LHCN-M2 (cell line): ENCODE data around the gene INSM2. TPM values are rescaled to one million over a fixed set of nuclear protein-coding genes. Genes with fewer than 3 reads are reported as not detected.

Experiments
- DNase-seq: peaks from one replicate; pipeline ENCODE4 v3.0.0-alpha.2; 2012; ENCODE audit warnings: low read depth
- total RNA-seq: library from RNA; depleted of rRNA; stranded (reverse); fragments of >200 nt; gene quantifications from 2 replicates; pipeline ENCODE4 v1.2.3, GENCODE V29; 2014; rRNA removed

INSM2 gene
- total RNA-seq, 1 experiment from 2014 or later, result 0.06 TPM

DNA sequence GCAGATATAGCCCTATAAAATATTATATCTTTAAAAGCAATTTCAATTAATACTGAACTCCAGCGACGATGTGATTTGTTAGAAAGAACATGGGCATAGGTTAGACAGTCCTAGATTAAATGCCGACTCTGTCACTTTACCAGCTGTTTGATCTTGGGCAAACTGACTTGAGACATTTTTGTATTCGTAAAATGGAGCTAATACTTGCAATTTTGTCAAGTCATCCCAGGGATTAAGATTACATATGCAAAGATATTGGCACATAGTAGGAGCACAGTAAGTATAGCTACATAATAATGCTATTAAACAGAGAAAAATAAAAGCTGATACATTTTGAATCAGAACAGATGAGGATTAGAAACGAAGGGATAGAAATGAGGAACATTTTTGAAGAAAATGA, 9.0 kb downstream of the INSM2 start:
- no peak for DNase-seq

DNA sequence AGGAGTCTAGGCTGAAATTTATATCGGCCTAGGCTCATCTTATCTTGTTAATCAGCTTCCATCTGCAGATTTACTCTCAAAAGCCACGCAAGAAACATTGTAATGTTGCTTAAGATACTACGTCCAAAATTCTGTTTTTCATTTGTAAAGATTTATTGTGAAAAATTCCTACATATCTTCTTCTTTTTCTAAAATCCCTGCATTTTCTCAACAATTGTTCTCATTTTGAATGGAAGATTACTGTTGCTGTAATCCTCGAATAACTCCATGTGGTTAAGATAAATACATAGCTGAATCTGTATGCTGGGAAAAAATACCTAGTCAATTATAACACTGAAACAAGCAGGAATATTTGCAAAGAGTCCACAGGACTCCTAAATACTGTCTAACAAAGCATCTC, 15.6 kb downstream of the INSM2 start:
- DNase-seq, result no peak

DNA sequence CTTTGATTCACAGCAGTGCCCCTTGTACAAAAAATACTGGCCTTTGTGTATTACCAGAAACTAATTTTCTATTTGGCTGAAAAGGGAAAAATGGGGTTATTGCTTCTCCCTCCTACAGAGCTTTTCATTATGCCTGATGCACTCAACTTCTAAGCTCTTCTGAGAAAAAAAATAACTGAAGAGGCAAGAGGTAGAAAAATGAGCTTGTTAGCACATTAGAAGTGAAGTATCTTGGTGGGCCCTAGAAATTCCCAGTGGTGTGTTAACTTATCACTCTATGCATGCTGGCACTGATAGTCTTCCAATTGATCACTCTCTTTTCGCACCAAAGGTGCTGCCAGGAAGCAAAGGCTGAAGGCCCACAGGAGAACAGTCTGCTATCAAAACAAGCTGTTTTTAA, 17.1 kb downstream of the INSM2 start:
- no peak for DNase-seq

DNA sequence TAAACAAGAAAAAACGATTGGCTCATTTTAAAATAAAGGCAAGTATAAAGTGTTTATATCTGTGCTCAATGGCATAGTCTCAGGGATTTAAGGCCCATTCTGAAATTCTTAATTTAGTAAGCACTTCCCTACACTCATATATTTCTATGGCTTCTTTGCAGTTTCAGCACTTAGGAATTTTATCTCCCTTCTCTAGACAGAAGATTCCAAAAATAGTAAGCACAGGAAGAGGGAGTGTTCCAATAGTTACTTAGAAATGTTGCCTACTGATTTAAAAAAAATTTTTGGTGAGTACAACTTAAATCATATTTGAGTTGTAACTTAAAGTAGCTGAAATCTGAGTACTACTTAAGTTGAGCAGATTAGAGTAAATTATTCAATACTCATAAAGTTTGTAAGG, 19.8 kb downstream of the INSM2 start:
- DNase-seq, result no peak

DNA sequence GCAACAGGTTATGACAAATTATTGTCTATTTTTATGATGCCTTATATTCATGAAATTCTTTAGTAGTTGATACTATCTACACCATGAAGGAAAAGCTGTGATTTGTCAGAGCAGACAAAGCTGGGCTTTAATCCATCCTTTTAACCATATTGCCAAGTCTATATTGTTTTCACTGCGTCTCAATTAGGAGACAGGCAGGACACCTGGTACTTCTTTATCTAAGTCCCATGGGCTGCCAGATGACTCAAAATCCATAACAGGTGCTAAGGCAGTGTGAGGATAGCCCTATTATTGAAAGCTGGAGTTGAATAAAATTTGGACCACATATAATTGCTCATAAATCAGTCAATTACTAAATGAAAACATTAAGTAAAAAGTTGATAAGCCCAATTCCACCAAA, 22.6 kb downstream of the INSM2 start:
- no peak for DNase-seq

DNA sequence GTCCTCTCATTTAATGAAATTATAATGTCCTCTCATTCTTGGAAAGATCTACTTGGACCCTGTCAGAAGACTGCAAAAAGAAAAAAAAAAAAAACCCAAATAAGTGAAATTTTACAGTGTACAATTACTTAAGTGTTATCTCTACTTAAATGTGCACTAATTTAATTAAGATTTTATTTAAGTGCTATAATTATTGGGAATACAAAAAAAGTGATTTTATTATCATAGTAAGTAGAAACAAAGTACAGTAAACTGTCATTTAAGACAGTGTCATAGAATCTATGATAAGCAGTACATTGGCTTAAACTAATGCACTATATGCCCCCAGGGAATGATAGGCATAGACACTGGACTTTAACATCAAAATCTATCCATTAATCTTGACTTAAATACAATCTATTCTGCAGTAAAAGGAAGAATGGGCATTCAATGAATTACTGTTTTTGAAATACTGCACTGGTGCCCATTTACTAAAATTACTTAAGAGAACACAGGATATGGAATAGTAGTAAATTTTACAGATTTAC, 23.3 kb downstream of the INSM2 start:
- DNase-seq, result no peak

DNA sequence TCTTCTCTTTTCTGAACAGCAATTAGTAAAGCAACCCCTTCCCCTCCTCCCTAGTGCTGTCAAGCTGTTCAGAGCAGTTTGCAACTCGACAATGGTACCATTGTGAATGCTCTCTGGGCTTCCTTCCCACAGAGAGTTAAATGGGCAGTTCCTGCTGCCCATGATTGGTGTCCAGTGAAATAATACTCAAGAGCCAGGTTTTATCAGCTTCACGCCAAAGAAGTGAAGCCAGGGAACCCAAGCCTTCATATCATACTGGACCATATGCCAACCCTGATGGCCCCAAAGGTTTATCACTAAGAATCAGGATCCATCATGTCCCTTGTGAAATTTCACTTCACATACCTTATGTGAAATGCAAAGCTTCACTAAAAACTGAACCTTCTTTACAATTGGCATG, 24.7 kb downstream of the INSM2 start:
- no peak for DNase-seq

DNA sequence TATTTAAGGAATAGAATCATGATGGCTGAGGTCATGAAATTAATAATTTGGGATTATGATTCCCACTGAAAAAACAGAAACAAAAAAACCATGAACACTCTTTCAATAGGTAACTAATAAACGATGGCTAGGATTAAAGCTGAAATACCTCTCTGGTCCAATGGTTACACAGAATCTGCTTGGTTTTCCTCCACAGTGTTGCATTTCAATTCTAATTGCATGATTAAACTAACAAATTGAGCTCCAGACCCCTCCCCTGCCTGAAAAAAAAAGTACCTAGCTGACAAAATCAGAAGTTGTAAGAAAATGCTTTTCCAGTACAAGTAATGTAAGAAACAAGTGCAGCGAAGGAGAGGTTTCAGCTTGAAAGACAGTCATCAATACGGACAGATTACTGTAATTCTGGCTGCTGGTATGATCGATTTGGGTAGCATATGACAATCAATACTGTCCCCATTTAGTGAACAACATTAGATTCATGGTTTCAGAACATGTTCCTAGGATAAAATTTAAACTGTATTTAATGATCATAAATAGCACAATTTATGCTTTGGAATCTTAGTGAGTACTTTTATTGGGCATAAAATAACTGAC, 32.0 kb downstream of the INSM2 start:
- DNase-seq, result no peak

DNA sequence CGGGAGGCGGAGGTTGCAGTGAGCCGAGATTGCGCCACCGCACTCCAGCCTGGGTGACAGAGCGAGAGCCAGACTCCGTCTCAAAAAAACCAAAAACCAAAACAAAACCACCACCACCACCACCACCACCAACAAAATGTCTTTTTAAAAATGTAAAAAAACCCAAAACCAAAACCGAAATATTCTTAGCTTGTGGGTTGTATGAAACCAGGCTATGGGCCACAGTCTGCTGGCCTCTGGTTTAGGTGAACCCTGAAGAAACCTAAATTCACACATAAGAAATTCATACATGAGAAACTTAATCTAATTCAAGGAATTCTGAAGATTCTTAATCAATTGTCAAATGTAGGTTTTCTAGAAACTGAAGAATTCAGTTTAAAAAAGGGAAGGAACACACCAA, 37.6 kb downstream of the INSM2 start:
- no peak for DNase-seq

DNA sequence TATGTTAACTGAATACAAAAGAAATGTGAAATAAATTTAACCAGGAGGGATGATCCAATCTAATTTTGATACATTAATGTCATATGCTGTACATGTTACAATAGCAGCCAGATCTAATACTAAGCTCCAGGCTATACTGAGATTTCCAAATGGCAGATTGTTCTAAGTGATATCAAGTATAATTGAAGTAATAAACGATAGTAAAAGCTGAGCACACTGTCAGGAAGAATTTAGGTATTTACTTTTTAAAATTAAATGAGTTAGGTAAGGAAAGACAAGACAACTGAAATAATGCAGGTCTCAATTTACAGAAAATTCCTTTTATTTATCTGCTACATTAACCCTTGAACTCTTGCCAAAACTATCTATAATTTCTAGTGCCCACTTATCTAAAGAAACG, 39.9 kb downstream of the INSM2 start:
- DNase-seq, result no peak

DNA sequence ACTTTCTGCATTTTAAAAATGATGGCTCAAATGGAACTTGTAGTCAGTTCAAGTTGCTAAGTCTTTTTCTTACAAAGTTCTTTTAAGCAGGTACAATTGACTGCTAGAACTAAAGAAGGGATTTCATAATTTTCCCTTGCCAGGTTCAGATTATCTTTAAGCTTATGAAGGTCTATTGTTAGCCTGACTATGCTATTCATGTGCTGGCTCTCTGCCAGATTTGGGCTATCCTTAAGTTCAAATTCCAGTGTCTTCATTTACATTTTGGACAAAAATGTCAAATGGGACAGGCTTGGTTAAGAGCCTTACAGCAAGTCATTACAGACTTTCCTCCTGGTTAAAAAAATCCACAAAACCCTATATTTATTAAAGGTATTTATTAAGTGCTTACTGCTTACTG, 42.3 kb downstream of the INSM2 start:
- DNase-seq, result no peak

DNA sequence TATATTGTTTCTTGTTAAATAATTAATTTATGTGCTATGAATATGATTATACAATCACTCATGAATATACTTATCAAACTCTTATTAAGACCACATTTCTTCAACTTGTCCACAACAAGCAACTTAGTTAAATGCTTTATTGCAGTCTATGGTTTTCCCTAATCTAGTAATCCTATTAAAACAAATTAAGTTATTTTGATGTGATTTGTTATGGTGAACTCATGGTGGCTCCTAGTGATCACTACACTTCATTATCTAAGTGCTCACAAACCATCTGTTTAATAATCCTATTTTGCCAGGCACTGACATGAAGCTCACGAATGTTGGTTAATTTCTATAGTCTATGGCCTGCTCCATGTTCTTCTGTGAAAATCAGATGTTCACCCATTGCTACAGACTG, 42.9 kb downstream of the INSM2 start:
- no peak for DNase-seq

DNA sequence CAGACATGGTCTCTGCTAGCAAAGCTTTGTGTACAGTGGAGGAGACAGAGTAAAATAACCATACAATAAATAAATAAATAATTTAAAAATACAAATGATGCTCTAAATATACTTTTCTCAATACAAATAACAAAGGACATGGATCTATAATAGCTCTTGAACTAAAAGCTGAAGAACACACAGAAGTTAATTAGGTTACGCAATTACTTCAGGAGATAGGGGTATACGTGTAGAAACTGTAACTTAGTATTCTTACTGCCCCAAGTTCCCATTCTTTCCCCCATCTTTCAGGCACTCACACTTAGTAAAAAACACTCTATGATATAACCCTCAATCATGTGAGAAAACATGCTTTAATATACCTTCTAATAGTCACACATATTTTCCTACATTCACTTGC, 44.2 kb downstream of the INSM2 start:
- no peak for DNase-seq

DNA sequence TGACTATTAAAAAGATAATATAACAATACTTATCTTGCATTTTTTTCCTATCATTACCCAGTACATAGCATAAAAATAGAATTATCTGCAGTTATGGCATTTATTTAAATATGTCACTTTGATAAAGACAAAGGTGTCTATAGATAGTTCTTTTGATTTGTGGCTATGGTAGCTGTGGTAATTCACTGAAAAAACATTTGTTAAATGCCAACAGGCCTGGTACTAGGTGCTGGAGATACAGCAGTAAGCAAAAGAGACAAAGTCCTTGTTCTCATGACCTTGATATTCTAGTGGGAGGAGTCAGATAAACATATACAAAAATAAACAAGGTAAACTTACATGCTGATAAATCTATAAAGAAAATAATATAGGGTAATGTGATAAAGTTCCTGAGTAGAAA, 44.7 kb downstream of the INSM2 start:
- no peak for DNase-seq

Other genes with a start within 250 kb of the INSM2 start
- 221 and 262 TPM in 2 replicates for gene PSMA6, start 241.8 kb upstream of the INSM2 start, total RNA-seq
- gene NFKBIA, start 129.4 kb upstream of the INSM2 start, total RNA-seq, result 74.7 and 104 TPM in 2 replicates